Activated effector memory CD4-positive, alpha-beta T cell treated with Interleukin-2 at 50 U/mL for 16 hours (primary cell): ENCODE results near the gene ILF2.
"Not testable (repeated sequence)": the region's sequence is repeated elsewhere in the genome, so short reads cannot be mapped to it uniquely, and the experiment has no call there.

ENCODE experiments used
- DNase-seq: peaks from one replicate; pipeline ENCODE4 v3.0.0-alpha.2; 2020

Gene ILF2

DNA sequence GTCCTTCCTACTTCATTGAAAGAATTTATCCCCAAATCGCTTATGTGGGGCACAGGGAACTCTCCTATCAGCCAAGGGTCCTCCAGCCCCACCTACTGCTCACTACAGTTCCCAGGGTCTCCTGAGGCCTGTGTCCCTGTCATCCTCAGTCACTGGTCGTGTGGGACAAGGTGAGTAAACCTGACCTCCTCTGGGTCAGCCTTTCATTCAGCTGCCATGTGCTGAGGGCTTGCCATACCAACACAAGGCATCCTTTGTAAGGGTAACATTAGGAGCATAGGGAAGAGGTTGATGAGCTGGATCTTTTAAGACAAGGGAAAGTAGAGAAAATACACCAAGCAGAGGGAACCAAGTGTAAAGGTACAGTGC, 23.5 kb downstream of the ILF2 start:
- no peak for DNase-seq

DNA sequence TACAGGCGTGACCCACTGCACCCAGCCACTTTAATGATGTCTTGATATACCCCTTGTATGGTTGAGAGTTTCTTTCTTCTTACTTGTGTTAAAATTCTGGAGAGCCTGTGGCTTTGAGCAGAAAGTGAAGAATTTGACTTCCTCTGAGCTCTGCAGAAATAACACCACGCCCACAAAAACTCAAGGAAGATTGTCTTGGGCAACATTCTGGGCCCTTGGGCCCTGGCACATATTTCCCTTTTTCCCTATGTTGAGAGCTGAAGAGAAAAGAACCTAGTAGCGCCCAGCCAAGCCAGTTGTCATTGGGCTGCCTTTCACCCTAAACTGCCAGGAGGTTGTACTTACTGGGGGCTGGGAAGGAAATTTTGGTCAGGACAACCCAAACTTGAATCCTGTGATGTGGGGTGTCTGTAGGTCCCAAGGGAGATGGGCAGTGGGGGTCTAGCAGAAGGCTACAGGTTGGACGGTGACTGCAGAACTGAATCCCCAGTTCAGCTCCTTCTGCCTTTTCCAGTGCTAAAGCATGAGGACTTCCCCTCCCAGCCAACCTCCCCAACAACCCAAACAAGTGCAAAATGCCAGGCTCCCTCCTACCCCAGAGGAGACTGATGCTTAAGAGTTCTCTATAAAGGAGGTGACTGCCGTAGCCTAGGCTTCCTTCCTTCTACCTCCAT, 24.0 kb downstream of the ILF2 start:
- DNase-seq, result no peak

DNA sequence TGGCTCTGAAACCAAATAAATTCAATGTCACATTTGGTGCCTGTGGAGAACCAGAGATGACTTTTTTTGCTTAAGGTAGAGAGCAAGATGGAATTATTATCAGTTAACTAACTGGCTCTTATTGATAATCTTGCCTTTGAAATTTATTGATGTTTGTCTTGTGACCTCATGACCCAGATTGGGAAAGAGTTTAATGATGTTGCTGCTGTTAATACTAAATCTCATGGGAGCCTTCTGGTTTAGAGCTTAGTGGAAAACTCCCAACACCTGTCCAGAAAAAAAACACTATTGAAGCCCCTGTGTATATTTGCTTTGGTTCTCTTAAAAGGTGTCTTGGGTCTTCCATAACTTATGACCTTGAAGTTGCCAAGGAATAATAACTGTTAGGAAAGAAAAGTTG, 27.0 kb downstream of the ILF2 start:
- DNase-seq, result no peak

DNA sequence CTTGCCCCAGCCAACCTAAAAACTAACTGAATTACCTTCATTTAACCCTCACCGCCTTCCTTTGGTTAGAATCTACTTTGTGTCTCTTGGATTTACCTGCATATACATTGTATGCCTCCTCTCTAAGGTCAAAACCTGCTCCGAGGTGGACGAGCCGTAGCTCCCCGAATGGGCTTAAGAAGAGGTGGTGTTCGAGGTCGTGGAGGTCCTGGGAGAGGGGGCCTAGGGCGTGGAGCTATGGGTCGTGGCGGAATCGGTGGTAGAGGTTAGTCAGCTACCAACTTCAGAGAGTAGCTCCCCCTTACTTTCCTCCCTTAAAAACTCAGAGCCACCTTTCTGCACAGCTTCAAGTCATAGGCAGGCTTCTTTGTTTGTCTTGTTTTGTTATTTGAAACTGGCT, 27.7 kb downstream of the ILF2 start:
- DNase-seq, result no peak

DNA sequence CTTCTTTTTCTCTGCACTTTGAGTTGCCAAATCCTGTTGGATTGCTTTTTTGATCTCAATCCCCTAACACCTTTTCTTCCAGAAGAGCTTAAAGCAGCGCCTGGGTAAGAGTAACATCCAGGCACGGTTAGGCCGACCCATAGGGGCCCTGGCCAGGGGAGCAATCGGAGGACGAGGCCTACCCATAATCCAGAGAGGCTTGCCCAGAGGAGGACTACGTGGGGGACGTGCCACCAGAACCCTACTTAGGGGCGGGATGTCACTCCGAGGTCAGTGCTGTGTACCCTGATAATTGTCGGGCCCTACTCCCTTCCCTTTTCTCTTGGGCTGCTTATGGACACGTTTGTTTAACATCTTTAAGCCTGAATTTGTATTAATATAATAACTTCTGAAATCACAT, 28.6 kb downstream of the ILF2 start:
- no peak for DNase-seq

DNA sequence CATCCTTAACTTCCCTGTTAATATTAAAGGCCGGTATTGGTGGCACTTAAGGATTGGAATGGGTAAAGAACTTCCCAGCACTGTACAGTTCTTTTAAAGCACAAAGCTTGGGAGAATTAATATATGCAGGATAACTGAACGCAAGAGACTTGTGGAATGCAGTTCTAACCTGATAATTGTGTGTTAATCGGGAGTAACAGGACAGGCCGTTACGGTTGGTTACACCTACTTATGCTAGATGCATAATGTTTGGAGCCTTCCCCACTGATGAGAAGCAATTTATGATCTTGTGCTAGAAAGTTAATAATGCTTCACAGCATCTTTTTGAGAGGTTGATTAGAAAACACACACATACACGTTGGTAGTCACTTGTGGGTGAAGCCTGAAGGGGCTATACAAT, 29.9 kb downstream of the ILF2 start:
- no peak for DNase-seq

DNA sequence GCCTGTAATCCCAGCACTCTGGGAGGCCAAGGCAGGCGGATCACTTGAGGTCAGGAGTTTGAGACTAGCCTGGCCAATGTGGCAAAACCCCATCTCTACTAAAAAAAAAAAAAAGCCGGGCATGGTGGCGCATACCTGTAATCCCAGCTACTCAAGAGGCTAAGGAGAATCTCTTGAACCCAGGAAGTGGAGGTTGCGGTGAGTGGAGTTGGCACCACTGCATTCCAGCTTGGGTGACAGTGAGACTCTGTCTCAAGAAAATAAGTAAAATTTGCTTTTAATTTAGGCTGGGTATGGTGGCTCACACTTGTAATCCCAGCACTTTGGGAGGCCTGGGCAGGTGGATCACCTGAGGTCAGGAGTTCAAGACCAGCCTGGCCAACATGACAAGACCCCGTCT, 30.6 kb downstream of the ILF2 start:
- not testable (repeated sequence) for DNase-seq

DNA sequence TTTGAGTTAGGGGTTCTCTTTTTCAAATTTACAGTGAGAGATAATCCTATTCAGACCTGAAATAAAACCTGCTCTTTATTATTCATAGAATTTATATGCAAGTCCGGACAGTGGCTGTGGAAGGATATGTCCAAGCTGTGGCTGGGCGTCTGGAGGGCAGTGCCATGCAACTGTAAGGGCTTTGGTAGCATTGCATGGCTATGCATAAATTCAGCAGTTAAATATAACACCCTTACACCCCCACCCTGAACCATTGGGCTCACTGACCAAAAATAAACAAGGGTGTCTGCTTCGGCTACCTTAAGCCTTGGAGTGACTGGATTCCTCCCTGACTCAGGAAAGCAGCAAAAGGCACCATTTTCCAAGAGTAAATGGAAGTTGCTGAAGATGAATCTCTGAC, 31.5 kb downstream of the ILF2 start:
- DNase-seq, result no peak

DNA sequence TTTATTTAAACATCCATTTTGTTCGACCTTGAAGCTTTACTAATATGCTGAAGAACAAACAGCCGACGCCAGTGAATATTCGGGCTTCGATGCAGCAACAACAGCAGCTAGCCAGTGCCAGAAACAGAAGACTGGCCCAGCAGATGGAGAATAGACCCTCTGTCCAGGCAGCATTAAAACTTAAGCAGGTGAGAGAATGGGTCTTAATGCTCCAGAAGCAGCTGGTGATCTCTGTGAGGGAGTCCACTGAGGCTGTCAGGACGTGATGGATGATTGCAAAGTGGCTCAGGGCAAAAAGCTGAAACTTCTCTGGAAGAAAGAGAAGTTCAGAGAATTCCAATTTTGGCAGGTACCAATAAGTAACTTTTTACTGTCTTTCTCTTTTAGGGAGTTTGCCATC, 32.5 kb downstream of the ILF2 start:
- no peak for DNase-seq

DNA sequence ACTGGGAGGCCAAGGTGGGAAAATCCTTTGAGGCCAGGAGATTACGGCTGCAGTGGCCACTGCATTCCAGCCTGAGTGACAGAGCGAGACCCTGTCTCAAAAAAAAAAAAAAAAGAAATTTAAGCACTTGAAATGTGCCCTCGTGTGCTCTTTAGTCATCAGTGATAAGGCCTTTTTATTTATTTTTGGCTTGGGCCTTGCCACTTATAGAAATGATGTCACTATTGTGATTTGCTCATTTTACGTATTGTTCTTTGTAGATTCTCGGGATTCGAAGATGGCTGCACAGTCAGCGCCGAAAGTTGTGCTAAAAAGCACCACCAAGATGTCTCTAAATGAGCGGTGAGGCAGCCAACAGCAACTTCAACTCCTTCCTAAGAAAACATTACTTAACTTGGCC, 34.5 kb downstream of the ILF2 start:
- DNase-seq, result no peak

DNA sequence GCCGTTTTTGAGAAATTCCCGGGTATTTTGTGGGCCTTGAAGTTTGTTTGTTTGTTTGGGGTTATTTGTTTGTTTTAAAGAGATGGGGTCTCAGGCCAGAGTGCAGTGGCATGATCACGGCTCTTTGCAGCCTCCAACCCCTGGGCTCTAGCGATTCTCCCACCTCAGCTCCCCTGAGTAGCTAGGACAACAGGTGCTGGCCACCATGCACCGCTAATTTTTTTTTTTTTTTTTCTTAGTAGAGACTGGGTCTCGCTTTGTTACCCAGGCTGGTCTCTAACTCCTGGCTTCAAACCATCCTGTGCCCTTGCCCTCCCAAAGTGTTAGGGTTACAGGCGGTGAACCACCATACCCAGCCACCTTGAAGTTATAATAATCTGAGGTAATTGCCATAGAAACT, 34.9 kb downstream of the ILF2 start:
- DNase-seq, result no peak

DNA sequence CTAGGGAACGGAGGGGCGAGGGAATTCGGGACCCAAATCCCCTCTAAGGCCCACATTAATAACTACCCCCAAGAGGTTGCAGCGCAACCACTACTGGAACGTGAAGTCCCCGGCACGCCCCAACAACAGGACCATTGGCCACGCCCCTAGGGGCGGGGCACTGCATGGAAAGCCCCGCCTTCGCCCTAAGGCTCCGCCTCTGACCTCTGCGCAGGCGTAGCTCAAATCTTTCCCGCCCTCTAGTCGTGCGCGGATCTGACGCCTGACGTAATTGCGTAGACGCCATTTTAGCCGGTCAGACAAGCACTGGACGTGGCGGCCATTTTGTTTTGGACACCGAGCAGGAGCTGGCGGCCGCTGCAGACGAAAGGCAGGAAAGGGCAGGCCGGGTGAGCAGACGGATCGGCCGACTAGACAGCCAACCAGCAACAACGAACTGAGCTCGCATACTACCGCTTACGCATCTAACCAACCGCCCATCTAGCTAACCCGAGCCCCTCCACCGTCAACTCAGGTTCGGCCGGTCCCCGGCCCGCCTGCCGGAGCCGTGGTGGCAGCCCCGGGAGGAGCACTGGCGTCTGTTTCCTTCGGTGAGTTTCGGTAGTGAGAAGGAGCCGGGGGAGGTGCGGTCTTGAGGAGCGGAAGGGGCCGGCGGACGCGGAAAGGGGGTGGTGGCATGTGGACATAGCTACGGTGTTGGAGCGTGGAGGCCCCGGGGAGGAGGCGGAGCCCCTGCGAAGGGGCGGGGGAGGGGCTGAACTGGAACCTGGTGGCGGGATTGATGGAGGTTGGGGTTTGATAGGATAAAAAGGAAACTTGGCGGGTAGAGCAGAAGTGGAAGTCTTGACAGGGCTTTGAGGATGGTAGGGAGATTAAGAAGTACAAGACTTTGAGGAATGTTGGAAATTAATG, 36.8 kb downstream of the ILF2 start, which contains the start of gene CHTOP:
Gene CHTOP, plus strand, starts transcription at position 313 of the 912 bp plus-strand sequence. CDS start 2,523 bp downstream, outside the sequence.
- peak; percentile 94 for DNase-seq

DNA sequence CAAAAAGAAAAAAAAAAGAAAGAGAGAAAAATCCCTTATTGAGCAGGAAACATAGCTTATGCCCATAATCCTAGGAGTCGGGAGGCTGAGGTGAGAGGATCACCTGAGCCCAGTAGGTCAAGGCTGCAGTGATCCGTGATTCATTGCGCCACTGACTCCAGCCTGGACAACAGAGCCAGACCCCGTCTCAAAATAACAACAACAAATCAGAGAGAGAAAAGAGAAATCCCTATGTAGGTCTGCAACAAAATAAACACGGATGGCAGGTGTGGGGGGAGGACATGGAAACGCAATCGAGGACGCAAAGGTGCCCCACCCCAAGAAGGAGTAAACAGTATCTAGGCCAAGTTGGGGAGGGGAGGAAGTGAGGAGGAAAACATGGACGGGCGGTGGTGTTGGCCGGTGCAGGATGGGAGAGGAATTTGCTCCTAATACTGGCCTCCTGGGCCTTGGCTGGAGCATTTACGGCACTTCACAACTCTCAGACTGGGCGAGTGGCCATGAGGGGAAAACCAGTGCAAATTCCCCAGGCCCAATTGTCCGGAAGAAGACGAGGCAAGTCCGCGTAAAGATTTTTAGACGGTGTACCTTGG, 37.5 kb downstream of the ILF2 start:
- no peak for DNase-seq

DNA sequence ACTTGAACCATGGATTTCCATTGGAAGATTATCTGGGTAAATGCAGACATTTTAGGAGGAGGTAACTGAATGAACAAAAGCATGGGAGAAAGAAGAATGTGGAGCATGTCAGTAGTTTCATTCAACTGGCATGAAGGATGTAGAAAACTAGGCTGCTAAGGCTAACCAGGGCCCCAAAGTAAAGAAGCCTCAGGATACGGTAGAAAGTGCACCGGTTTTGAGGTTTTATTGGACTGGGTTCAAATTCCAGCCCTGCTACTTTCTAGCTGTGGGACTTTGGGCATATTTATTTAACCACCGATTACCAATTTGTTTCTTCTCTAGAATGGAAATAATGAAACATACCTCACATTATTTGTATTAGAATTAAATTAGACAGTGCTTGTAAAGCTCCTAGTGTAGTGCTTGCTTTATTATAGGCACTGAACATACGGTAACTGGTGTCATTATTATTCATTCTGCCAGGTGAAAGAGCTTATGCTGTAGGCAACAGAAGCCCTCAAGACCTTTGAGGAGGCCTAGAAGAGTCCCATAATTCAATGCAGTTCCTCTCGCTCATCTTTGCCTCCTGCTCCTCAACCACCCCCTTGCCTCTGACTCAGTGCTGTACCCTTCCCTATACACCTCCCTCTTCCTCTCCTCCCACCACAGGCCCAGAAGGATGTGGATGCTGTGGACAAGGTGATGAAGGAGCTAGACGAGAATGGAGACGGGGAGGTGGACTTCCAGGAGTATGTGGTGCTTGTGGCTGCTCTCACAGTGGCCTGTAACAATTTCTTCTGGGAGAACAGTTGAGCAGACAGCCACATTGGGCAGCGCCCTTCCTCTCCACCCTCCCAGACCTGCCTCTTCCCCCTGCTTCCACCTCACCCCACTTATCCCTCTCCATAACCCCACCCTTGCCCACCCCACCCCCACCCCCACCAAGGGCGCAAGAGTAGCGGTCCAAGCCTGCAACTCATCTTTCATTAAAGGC, 39.5 kb downstream of the ILF2 start:
- DNase-seq, result no peak

DNA sequence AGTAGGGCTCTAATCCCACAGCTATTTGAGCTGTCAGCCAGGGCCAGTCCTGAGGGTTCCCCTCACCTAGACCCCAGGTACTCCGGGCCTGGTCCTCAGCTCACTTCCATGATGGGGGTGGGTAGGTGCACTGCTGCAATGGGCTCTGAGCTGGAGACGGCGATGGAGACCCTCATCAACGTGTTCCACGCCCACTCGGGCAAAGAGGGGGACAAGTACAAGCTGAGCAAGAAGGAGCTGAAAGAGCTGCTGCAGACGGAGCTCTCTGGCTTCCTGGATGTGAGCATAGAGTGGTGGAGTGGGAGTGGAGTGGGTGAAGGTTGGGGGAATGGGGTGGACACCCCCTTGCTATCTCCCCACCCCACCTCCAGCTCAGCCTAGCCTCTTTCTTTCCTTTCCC, 40.4 kb downstream of the ILF2 start:
- DNase-seq, result no peak

DNA sequence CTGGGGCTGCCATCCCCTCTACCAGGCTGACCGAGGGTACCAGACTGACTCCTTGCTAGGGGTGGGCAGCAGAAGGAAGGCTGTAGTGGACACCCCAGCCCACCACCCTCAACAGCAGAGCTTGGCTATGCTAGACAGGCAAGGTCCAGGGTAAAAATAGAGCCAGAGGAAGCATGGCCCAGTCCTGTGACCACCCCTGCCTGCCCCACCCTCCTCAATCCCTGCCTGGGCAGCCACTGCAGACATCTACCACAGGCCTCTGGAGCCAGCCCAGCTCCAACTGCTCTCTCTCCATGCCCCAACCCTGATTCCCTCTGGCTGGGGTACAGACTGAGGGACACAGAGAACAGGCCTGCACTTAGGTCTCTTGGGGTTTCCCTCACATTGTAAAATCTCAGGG, 40.8 kb downstream of the ILF2 start:
- DNase-seq, result no peak

DNA sequence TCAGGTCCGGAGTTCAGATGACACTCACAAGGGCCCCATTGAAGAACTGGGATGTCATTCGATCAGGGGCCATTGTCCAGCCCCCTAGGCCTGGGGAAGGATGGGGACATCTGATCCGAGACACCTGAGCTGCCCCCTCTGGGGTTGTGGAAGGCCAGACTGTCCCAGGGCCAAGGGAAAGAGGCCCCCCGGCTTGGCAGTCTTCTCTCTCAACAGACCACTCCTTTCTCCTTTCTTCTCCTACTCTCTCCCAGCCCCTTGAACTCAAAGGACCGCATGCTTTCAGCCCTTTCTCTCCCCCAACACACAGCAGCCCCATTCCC, 41.5 kb downstream of the ILF2 start:
- DNase-seq, result no peak

DNA sequence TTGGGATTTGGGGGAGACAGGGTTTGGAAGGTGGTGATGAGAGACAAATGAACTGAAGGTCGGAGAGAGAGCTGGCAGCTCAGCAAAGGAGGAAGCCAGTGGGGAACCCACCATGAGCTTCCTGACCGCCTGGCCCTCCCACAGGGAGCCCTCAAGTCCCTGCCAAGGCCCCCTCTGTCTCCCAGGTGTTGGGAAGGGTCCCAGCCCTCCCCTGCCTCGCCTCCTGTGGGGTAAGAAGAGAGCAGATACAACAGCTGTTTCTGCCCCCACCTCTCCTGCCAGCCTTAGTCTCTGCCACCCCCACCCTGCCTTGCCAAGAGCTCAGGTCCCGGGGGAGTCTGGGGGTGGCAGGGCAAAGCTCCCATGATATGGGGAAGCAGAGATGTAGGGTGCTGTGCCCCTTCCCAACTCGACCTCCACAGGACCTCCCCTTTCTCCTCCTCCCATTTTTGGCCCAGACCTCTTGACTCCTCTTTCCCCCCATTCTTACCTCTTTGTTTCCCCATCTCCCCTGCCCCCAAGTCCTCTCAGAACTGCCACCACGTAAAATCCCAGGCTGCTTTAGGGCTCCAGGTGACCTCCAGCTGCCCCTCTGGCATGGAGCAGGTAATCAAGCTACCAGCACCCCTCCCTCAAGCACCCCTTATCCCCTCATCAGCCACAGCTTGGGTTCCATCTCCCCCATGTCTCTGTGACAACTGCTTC, 42.0 kb downstream of the ILF2 start:
- no peak for DNase-seq

DNA sequence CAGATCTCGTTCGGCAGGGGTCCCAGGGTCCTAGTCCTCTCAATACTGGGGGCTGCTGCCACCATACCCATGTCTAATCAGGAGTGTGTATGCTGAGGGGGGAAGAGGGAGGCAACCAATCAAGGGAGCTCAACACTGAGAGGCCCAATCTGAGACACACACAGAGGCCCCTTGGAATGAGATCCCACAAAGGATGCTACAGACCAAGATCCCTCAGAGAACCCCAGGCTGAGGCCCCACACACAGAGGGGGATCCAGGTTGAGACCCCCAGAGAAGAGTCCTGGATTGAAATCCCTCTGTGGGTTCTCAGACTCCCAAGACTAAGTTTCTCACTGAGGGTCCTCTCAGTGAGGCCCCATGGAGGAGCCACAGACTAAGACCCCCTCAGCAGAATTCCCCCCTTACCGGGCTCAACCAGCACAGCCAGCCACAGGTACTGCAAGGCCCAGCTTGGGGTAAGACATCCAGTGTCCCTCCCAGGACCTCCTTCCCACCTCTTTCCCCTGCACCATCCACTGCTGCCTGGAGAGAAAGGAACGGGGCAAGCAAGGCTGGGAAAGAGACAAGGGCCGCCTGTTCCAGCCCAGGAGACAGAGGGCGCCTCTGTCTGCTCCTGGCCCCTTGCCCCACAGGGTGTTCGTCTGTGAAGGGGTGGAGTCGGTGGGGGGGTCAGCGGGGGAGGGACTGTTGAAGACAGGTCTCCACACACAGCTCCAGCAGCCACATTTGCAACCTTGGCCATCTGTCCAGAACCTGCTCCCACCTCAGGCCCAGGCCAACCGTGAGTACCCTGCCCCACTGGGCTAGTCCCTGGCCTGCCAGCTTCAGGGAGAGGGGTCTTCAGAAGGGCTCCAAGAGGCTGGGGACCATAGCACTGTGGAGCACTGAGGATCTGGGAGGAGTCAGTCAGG, 42.8 kb downstream of the ILF2 start, which contains the start of gene S100A1:
Gene S100A1, plus strand, starts transcription at position 720 of the 912 bp plus-strand sequence. CDS start 2,088 bp downstream, outside the sequence.
- DNase-seq, result no peak

DNA sequence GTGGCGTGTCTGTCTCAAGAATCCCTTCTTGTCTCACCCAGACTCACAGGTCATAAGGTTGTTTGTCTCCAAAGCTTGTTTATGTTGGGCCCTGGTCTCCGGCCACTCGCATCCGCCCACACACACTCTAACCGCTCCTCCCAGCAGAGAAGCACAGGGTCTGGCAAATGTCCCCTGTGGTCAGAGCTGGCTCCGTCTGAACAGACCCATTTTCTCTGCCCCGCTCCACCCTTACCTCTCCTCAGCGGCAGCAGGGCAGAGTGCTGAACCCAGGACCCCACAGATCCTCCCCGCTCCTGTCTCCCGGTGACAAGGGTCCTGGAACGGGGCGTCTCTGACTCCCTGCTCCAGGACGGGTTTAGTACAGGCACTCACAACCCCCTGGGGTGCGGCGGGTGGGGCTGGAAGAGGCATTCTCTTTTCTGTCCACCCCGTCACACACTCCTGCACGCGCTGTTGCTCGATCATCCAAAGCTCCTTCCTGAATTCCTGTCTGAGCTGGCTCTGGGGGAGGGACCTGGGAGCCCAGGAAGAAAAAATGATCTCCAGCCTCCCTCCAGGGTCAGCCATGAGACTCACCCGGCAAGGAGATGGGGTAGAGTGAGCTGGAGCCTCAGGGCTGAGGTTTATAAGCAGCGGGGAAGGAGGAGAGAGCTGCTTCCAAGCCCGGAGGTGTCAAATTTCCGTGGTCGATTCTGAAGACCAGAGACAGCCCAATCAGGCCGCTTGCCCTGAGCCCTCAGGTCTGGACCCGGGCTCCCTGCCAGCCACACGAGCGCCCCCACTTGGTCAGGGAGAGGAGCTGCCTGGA, 43.7 kb downstream of the ILF2 start, which contains the start of gene S100A13:
Gene S100A13, minus strand, starts transcription at position 602 of the 811 bp plus-strand sequence. CDS start 1,033 bp downstream, outside the sequence.
- DNase-seq, result no peak
